ENCODE measurements around the gene MCAM.

The MCAM gene

DNA sequence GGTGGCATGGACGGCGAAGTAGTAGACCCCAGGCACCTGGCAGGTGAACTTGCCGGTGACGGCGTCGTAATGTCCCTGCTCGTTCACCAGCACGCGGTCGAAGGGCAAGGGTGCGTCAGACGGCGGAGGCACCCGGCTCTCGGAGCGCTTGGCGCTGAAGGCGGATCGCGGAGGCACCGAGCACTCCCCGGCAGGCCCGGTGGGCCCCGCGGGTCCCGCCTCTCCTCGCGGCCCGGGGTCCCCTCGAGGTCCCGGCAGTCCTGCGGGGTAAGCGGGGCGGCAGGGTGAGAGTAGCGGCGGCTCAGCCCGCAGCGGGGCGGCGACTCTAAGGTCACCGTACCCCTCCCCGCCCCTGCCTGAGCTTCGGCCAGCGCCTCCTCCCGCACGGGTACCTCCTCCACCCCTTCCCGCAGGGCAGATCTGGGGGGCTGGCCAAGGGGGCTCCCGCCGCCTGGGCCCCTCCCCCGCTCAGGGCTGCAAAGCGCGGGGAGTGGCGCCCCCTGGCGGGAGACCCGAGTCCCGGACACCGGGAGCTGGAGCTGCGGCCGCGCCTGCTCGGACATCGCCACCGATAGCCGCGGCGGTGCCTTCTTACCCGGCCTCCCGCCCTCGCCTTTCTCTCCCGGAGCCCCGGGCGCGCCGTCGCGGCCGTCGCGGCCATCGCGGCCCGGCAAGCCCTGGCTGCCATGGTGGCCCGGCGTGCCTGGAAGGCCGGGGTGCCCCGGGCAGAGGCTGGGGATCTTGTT, 22.8 kb upstream of the MCAM start:
- no peak for DNase-seq
- ATAC-seq (ENCODE audit: insufficient read depth, low read depth): no peak
- no peaks in the 10 kb centered on the region for H3K9me3 ChIP-seq (ENCODE audit: insufficient read depth, low read length, severe bottlenecking)
- H3K79me2 ChIP-seq (ENCODE audit: insufficient read depth, low read length): peaks cover 27% of the 10 kb centered on the region
- H3K4me2 ChIP-seq (ENCODE audit: insufficient read depth, low read length): no peak overlapping the region
- no peaks in the 10 kb centered on the region for H3K27me3 ChIP-seq (ENCODE audit: insufficient read depth, low read length, poor library complexity)
- no peak overlapping the region for H3K9ac ChIP-seq (ENCODE audit: low read depth, low read length)
- no peak overlapping the region for H2AFZ ChIP-seq (ENCODE audit: low read depth, low read length)
- no peak overlapping the region for H3K4me3 ChIP-seq (ENCODE audit: low read depth in 1 of 2, low read length in 2 of 2)
- TF ChIP-seq, protein P1, sequence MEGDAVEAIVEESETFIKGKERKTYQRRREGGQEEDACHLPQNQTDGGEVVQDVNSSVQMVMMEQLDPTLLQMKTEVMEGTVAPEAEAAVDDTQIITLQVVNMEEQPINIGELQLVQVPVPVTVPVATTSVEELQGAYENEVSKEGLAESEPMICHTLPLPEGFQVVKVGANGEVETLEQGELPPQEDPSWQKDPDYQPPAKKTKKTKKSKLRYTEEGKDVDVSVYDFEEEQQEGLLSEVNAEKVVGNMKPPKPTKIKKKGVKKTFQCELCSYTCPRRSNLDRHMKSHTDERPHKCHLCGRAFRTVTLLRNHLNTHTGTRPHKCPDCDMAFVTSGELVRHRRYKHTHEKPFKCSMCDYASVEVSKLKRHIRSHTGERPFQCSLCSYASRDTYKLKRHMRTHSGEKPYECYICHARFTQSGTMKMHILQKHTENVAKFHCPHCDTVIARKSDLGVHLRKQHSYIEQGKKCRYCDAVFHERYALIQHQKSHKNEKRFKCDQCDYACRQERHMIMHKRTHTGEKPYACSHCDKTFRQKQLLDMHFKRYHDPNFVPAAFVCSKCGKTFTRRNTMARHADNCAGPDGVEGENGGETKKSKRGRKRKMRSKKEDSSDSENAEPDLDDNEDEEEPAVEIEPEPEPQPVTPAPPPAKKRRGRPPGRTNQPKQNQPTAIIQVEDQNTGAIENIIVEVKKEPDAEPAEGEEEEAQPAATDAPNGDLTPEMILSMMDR (IDR thresholded peaks at IDR 0.05; ENCODE audit: borderline replicate concordance, extremely low read depth, low read length, poor library complexity, severe bottlenecking): peak; percentile 19
- TF ChIP-seq EZH2 (IDR thresholded peaks at IDR 0.05; ENCODE audit: borderline replicate concordance, low read depth, low read length, severe bottlenecking): no peak
- peaks cover 33% of the 10 kb centered on the region for H3K4me1 ChIP-seq (ENCODE audit: insufficient read depth, low read length)
- H3K36me3 ChIP-seq (ENCODE audit: insufficient read depth, low read length): peaks cover 29% of the 10 kb centered on the region
- H4K20me1 ChIP-seq (ENCODE audit: insufficient read depth, low read length): peaks cover 12% of the 10 kb centered on the region; the same call in 1 of the 2 replicates
- H3K27ac ChIP-seq (ENCODE audit: low read length): no peak overlapping the region

- Histone ChIP-seq H2AFZ (ENCODE audit: low read depth, low read length) (no peak overlapping the region), H3K79me2 (ENCODE audit: insufficient read depth, low read length) (peaks cover 32% of the 10 kb centered on the region), H3K27me3 (ENCODE audit: insufficient read depth, low read length, poor library complexity) (no peaks in the 10 kb centered on the region), H3K36me3 (ENCODE audit: insufficient read depth, low read length) (peaks cover 29% of the 10 kb centered on the region), H3K9ac (ENCODE audit: low read depth, low read length) (no peak overlapping the region), H4K20me1 (ENCODE audit: insufficient read depth, low read length) (peaks cover 9% of the 10 kb centered on the region; the same call in 1 of the 2 replicates), H3K4me1 (ENCODE audit: insufficient read depth, low read length) (peaks cover 34% of the 10 kb centered on the region), H3K4me2 (ENCODE audit: insufficient read depth, low read length) (no peak overlapping the region), H3K27ac (ENCODE audit: low read length) (no peak overlapping the region), H3K9me3 (ENCODE audit: insufficient read depth, low read length, severe bottlenecking) (no peaks in the 10 kb centered on the region), H3K4me3 (ENCODE audit: low read depth in 1 of 2, low read length in 2 of 2) (no peak overlapping the region)
- TF ChIP-seq, protein P1 (IDR thresholded peaks at IDR 0.05; ENCODE audit: borderline replicate concordance, extremely low read depth, low read length, poor library complexity, severe bottlenecking): no peak
- TF ChIP-seq EZH2 (IDR thresholded peaks at IDR 0.05; ENCODE audit: borderline replicate concordance, low read depth, low read length, severe bottlenecking): no peak
- ATAC-seq (ENCODE audit: insufficient read depth, low read depth) (no peak), DNase-seq (no peak)
Measured at GRCh38 chr11:119338965-119339588, 22.1 kb upstream of the MCAM start.

DNA sequence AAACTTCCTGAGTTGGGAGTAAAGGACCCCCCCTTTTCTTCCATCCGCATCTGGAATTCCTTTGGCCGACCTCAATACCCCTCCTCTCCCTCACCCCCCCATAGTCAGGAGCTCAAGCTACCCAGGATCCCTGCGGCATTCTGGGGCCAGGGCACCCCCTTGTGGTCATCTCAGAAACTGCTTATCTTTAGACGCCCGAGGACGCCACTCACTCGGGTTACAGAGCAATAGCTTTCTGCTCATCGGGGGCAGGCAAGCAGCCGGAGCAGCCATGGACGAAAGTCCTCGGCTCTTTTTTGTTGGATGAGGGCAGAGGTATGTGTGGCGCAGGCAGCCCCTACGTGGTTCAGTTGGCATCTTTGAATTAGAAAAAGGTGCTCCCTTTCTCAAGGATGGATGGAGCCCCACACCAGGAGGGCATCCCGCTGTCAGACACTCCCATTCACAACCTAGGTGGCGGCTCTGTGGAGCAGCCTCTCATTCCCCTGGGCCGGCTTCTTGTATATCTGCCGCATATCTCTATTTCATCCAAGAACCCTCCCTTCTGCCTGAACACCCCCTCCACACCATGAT, 21.5 kb upstream of the MCAM start:
- Histone ChIP-seq H3K27me3 (ENCODE audit: insufficient read depth, low read length, poor library complexity) (no peaks in the 10 kb centered on the region), H3K4me1 (ENCODE audit: insufficient read depth, low read length) (peaks cover 41% of the 10 kb centered on the region), H3K9ac (ENCODE audit: low read depth, low read length) (no peak overlapping the region), H3K27ac (ENCODE audit: low read length) (no peak overlapping the region), H4K20me1 (ENCODE audit: insufficient read depth, low read length) (peaks cover 9% of the 10 kb centered on the region; the same call in 1 of the 2 replicates), H3K9me3 (ENCODE audit: insufficient read depth, low read length, severe bottlenecking) (no peaks in the 10 kb centered on the region), H3K4me3 (ENCODE audit: low read depth in 1 of 2, low read length in 2 of 2) (no peak overlapping the region), H2AFZ (ENCODE audit: low read depth, low read length) (no peak overlapping the region), H3K36me3 (ENCODE audit: insufficient read depth, low read length) (peaks cover 29% of the 10 kb centered on the region), H3K79me2 (ENCODE audit: insufficient read depth, low read length) (peaks cover 32% of the 10 kb centered on the region), H3K4me2 (ENCODE audit: insufficient read depth, low read length) (no peak overlapping the region)
- DNase-seq (peak; percentile 68), ATAC-seq (ENCODE audit: insufficient read depth, low read depth) (peak; percentile 41)
- TF ChIP-seq, protein P1 (IDR thresholded peaks at IDR 0.05; ENCODE audit: borderline replicate concordance, extremely low read depth, low read length, poor library complexity, severe bottlenecking): peak; percentile 87
- TF ChIP-seq EZH2 (IDR thresholded peaks at IDR 0.05; ENCODE audit: borderline replicate concordance, low read depth, low read length, severe bottlenecking): no peak
